KG1 (cell line): ENCODE measurements around the gene PLXDC1.

Source experiments
- DNase-seq: peaks from one replicate; lab custom pipeline; 2025; lab: John Stamatoyannopoulos, UW

PLXDC1 gene

DNA sequence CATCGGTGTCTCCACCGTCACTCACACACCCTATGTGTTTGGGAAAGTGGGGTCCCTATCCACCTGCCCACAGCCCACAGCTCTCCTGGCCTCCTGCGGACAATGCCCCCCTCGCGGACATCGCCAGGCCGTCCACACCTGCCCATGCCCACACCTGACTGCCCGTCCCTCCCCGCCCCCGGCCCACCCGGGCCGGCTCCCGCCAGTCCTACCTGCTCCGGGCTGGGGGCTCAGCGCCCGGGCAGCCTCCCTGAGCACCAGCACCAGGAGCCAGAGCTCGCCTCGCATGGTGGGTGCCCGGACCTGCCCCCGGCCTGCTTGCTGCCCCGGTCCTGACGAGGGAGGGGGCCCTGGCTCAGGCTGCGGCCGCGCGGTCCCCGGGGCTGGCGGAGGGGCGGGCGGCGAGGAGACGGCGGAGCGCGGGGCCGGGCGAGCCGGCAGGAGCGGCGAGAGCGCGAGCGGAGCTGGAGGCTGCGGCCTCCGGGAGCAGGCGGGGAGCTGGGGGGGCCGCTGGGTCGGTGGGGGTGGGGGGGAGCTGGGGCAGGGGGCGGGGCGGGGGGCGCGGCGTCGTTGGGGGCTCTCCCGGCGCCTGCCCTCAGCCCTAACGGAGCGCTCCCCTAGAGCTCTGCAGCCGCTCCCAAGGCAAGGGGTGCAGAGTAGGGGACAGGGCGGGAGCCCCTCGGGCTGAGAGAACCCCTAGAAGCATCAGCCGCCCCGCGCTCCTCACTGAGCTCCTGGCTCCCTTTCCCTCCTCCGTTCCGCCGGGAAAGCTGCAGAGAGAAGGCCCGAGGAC is at the start of gene PLXDC1:
Gene PLXDC1, minus strand, starts transcription at position 488 of the 793 bp plus-strand sequence. Its CDS starts 200 bp downstream, at position 288.
- no peak for DNase-seq

- no peak for DNase-seq
Measured at GRCh38 chr17:39200957-39201510, 49.6 kb upstream of the PLXDC1 start.

DNA sequence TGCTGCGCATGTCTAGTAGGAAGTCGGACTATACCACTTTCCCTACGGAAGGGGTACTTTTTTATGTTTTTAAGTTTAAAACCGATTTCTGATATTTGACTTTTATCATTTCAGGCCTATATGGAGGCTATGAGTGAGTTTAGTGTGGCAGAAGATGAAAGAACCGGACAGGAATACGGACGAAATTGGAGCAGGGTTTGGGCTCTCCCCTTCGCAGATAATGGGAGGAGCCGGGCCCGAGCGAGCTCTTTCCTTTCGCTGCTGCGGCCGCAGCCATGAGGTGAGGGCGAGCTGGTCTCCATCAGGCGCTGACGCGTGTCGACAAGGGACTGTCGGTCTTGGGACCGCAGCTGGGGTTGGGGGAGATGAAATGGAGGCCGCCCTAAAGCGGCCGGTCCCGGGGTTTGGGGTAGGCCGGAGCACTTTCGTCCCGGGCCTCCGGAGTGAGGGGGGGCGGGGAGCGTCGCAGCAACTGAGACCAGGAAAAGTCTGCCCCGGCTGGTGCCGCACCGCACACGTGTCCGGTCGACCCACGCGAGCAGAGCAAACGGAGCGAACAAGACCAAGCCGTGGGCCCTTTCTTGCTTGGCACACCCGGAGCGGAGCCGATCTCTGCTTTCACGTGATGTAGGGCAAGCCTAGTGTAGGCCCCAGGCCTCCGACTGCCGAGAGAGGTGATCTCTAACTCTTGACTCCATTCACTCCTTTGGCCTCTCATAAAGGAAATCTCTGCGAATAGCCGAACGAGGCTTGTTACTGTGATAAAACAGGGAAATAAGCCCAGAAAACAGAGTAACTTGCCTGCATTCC is 48.8 kb upstream of the PLXDC1 start, which contains the start of gene RPL19:
Gene RPL19, plus strand, starts transcription at position 214 of the 810 bp plus-strand sequence. Its CDS starts 62 bp downstream, at position 276.
- peak; percentile 88 for DNase-seq

- no peak for DNase-seq
Measured at GRCh38 chr17:39199820-39200069, 48.3 kb upstream of the PLXDC1 start.

- DNase-seq, result no peak
Measured at GRCh38 chr17:39198186-39198566, 46.7 kb upstream of the PLXDC1 start.

- peak; percentile 31 for DNase-seq
Measured at GRCh38 chr17:39197380-39198185, 46.1 kb upstream of the PLXDC1 start, which contains the start of gene CACNB1. TSS of gene CACNB1 (minus strand) at chr17:39197669. CDS start at chr17:39197495, 174 bp downstream.

DNA sequence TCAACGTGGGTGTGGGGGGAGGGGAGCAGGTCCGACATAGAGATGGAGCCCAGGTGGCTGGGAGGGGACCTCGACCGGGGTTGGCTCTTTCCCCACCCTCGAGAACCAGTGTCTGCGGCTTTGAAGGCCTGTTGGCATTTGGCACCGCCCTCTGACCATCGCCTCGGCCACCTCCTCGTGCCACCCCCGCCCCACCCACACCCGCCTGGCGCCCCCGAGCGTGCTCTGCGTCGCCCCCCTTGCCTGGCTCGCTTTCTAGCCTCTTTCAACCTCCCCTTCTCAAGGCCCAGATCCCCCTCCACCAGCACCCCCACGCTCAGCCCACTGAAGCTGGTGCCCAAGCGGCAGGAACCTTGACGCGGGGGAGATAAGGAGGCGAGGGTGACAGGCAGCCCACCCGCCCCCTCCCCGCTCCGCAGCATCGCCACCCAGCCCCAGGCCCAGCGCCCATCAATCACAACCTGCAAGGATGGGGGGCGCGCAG is 45.4 kb upstream of the PLXDC1 start:
- DNase-seq, result peak; percentile 32

DNA sequence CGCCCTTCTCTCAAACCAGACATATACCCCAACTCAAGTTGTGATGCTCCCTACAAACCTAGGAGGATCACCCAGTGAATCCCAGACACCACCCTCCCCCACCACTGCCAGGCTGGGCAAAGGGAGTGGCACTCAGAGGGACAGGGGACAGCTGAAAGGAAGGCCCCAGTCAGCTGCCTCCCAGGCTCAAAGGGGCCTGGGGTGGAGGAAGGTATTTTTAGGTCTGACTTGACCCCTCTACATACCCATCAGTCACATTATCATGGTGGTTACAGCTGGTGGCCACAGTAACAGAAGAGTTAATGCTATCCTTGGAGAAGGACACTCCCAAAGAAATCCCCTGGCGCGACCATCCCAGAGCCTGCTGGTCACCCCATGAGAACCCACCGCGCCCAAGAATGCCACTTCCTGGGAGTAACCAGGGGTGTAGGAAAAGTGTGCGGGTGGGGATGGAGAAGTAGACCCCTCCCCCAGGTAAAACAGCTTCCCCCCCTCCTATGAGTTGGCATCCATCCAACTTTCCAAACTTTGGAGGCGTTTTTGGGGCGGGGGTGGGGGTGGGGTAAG is 44.9 kb upstream of the PLXDC1 start:
- DNase-seq, result no peak

GRCh38 chr17:39195568-39196160 is 44.2 kb upstream of the PLXDC1 start:
- no peak for DNase-seq

DNA sequence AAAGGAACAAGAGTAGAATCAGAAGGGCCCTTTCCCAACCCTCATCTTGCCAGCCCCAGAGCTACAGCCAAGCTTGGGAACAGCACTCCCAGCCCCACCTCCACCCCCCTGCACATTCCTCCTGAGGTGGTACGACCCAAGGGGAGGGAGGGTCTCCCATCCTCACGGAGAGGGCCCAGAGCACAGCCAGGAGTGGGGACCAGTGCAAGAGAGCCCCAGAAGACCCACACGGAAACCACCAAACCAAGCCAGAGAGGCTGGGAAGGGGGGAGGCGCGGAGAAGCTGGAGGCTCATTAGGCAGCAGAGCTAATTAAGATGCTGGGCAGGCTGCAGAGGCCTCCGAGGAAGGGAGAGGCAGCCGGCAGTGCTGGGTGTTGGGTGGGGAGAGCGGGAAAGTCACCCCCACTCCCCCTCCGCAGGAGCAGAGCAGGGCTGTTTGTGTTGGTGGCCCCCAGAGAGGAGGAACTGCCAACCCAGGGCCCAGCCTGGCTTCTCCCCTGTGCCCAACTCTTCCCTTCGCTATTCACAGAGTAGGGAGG is 43.6 kb upstream of the PLXDC1 start:
- no peak for DNase-seq

GRCh38 chr17:39194089-39194984 is 42.9 kb upstream of the PLXDC1 start:
- DNase-seq, result no peak

DNA sequence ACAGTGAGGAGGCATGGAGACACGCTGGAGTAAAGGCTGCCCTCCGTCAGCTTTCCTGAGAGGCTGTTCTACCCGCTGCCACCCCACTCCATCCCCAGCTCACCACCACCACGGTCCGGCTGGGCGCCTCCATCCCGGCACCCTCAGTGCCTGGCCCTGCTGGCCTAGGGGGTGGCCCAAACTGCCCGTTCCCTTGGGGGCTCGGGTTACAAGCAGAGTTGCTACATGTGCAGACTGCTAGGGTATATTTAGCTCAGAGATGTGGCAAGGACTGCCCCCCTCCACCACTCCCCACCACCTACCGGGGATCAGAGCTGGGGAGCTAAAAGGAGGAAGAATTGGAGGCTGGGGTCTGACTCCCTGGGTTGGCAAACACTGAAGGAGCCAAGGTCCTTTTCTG is 41.9 kb upstream of the PLXDC1 start:
- no peak for DNase-seq

GRCh38 chr17:39192901-39193300 is 41.5 kb upstream of the PLXDC1 start:
- no peak for DNase-seq

DNA sequence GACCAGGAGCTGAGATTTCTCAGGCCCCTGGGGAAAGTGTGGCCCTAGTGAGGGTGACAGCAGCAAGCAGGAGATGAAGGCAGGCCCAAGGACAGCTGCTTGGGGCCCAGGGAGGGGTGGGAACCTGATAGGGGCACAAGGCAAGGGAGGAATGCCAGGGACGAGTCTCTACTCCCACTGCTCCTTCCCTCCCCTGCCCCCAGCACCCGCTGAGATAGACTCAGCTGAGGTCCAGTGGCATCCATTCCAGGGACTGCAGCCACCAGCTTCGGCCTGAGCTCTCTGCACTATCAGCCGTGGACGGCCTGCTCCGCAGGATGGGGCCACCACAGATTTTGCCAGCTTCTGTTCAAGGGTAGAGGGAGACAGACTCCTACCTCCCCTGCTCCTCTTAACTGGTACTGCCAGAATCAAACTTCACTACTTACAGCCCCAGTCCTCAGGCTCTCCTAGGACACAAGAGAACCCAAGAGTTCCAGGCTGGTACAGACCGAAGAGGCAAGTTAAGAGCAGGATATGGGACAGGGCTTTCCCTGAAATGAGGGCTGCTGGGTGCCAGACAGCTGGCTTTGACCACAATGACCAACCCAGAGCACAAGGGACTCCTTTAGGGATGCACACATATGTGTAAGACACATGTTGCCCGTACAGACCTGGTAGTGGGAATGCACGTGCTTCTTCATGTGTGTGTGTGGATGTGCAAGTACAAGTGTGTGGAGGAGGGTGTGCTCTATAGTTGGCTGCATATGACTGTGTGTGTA is 40.5 kb upstream of the PLXDC1 start:
- DNase-seq, result no peak

- no peak for DNase-seq
Measured at GRCh38 chr17:39187152-39187830, 35.9 kb upstream of the PLXDC1 start.

GRCh38 chr17:39186481-39187002 is 35.1 kb upstream of the PLXDC1 start:
- no peak for DNase-seq

DNA sequence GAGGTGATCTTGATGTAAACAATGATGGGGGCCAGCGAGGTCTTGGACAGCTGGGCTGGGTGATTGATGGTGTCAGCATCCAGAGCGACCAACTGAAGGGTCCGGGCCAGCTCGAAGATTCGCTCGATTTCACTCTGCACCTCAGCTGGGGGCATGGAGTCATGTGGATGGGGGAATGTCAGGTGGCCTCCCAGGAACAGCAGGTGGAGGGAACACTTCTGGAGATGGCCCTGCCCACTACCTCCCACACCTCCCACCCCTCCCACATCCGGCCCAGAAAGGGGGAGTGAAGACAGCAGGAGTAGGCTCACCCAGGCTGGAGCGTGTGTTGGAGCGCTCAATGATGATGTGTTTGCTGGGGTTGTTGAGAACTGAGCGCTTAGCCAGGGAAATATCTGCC is 32.3 kb upstream of the PLXDC1 start:
- no peak for DNase-seq

GRCh38 chr17:39183045-39183444 is 31.6 kb upstream of the PLXDC1 start:
- DNase-seq, result no peak
